HEK293T (cell line): ENCODE measurements around the gene PXMP4.
"Not testable (repeated sequence)": the region's sequence is repeated elsewhere in the genome, so short reads cannot be mapped to it uniquely, and the experiment has no call there.

ENCODE experiments used
- CTCF ChIA-PET: fragments of 350-600 bp; formaldehyde crosslinking; extraction: SDS; loops from one replicate; lab custom pipeline; 2021; ENCODE audit warnings: antibody characterized with exemption, inconsistent platforms; lab: Yijun Ruan, JAX
- POLR2A ChIA-PET: fragments of 350-600 bp; formaldehyde crosslinking; extraction: SDS; loops from one replicate; lab custom pipeline; 2020; ENCODE audit warnings: antibody characterized with exemption, inconsistent platforms; lab: Yijun Ruan, JAX
- DNase-seq: peaks from one replicate; pipeline ENCODE4 v3.0.0; 2012; ENCODE audit warnings: mixed read lengths; ENCODE audit errors: extremely low spot score
- ARNT ChIP-seq: fragments of 450-650 bp; IDR thresholded peaks from 2 replicates; pipeline ENCODE4 v1.6.1; 2017; ENCODE audit warnings: mild to moderate bottlenecking
- BHLHE40 ChIP-seq: fragments of 450-650 bp; IDR thresholded peaks from 2 replicates; pipeline ENCODE4 v1.6.1; 2016; ENCODE audit warnings: mild to moderate bottlenecking, moderate library complexity, borderline replicate concordance
- CTBP1 ChIP-seq: fragments of 450-650 bp; IDR thresholded peaks from 2 replicates; pipeline ENCODE4 v1.6.1; 2016; ENCODE audit warnings: borderline replicate concordance
- ELF4 ChIP-seq: fragments of 450-650 bp; IDR thresholded peaks from 2 replicates; pipeline ENCODE4 v1.6.1; 2017; ENCODE audit warnings: antibody characterized with exemption
- FOXA1 ChIP-seq: fragments of 450-650 bp; IDR thresholded peaks from 2 replicates; pipeline ENCODE4 v1.6.1; 2016; ENCODE audit warnings: mild to moderate bottlenecking
- FOXK2 ChIP-seq: fragments of 450-650 bp; IDR thresholded peaks from 2 replicates; pipeline ENCODE4 v1.6.1; 2016; ENCODE audit warnings: mild to moderate bottlenecking
- FOXM1 ChIP-seq: fragments of 450-650 bp; IDR thresholded peaks from 2 replicates; pipeline ENCODE4 v1.6.1; 2017; ENCODE audit warnings: mild to moderate bottlenecking, borderline replicate concordance
- HDGF ChIP-seq: fragments of 450-650 bp; IDR thresholded peaks from 2 replicates; pipeline ENCODE4 v1.6.1; 2017; ENCODE audit warnings: antibody characterized with exemption, borderline replicate concordance
- L3MBTL2 ChIP-seq: fragments of 450-650 bp; conservative IDR thresholded peaks from 2 replicates; pipeline ENCODE4 v1.6.1; 2016; ENCODE audit warnings: mild to moderate bottlenecking
- LEF1 ChIP-seq: fragments of 450-650 bp; IDR thresholded peaks from 2 replicates; pipeline ENCODE4 v1.6.1; 2017; ENCODE audit warnings: mild to moderate bottlenecking, borderline replicate concordance
- NFRKB ChIP-seq: fragments of 450-650 bp; IDR thresholded peaks from 2 replicates; pipeline ENCODE4 v1.6.1; 2016; ENCODE audit warnings: mild to moderate bottlenecking, moderate library complexity
- SP1 ChIP-seq: fragments of 450-650 bp; IDR thresholded peaks from 2 replicates; pipeline ENCODE4 v1.6.1; 2017
- SUZ12 ChIP-seq: fragments of 450-650 bp; IDR thresholded peaks from 2 replicates; pipeline ENCODE4 v1.6.1; 2016; ENCODE audit warnings: mild to moderate bottlenecking
- TARDBP ChIP-seq: fragments of 450-650 bp; IDR thresholded peaks from 2 replicates; pipeline ENCODE4 v1.6.1; 2016
- ZNF384 ChIP-seq: fragments of 450-650 bp; IDR thresholded peaks from 2 replicates; pipeline ENCODE4 v1.6.1; 2016
- TF ChIP-seq, protein P1 (sequence below): fragments of 450-650 bp; IDR thresholded peaks from 2 replicates; pipeline ENCODE4 v1.6.1; 2016

PXMP4 gene

DNA sequence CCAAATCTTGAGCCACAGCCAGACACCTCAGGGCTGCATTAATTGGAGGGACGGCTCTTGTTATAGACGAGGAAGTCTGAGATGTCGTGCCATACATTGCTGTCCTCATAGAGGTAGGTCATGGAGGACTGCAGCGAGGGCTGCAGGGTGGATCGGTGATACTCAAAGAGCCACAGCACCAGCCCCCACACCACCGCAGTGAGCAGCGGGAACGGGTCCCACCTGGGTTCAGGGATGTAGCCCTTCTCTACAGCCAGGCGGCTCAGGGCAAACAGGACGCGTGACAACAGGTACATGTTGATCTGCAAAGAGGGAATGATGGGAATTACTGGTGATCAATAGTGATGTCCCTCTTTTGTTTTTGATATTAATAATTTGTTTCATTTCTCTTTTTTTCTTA is 12.4 kb downstream of the PXMP4 start:
- DNase-seq, result no peak
- POLR2A ChIA-PET, result no interaction called here
- CTCF ChIA-PET, result no interaction called here
- TF ChIP-seq SP1 (no peak), FOXK2 (no peak), FOXA1 (no peak), CTBP1 (no peak), ZNF384 (no peak), FOXM1 (no peak), ARNT (no peak), ELF4 (no peak), BHLHE40 (no peak)

DNA sequence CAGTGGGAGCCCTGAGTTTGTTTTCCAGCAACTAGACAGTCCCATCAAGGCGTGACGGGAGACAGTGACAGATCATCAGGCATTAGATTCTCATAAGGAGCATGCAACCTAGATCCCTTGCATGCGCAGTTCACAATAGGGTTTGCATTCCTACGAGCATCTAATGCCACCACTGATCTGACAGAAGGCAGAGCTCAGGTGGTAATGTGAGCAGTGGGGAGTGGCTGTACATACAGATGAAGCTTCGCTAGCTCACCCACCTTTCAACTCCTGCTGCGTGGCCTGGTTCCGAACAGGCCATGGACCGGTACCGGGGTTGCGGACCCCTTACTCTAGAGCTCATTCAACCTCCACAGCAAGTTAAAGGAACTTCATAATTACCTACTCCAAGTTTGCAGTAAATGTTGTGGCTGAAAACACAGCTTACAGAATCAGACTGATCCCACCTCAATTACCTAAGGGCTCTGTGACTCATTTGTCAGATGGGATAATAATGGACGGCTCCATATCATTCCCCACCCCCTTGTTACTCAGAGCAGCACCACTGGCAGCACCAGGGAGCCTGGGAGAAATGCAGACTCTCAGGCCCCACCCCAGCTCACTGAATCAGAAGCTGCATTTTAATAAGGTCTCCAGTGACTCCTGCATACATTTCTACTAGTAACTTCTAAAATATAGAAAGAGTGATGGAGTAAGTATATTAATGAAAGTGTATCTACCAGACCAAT is 15.7 kb downstream of the PXMP4 start:
- no peak for DNase-seq
- CTCF ChIA-PET, result interaction anchor here (1.1 kb wide), 1 partner anchor 10 kb away, joined by 3 read pairs; no protein-coding TSS in a partner anchor
- POLR2A ChIA-PET, result interaction anchor here (0.8 to 1.7 kb wide), 3 partner anchors 10 to 29 kb away, joined by 3 to 4 read pairs (median 4); partner anchors contain the start of gene PXMP4
- no peak for TF ChIP-seq FOXK2
- TF ChIP-seq BHLHE40, result no peak
- TF ChIP-seq FOXM1, result no peak
- TF ChIP-seq NFRKB, result no peak
- no peak for TF ChIP-seq FOXA1
- TF ChIP-seq LEF1, result no peak
- TF ChIP-seq HDGF, result no peak
- TF ChIP-seq CTBP1, result no peak
- TF ChIP-seq TARDBP, result no peak
- TF ChIP-seq ELF4, result no peak
- TF ChIP-seq SUZ12, result no peak
- TF ChIP-seq, protein P1, sequence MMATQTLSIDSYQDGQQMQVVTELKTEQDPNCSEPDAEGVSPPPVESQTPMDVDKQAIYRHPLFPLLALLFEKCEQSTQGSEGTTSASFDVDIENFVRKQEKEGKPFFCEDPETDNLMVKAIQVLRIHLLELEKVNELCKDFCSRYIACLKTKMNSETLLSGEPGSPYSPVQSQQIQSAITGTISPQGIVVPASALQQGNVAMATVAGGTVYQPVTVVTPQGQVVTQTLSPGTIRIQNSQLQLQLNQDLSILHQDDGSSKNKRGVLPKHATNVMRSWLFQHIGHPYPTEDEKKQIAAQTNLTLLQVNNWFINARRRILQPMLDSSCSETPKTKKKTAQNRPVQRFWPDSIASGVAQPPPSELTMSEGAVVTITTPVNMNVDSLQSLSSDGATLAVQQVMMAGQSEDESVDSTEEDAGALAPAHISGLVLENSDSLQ, result no peak
- TF ChIP-seq L3MBTL2, result no peak
- TF ChIP-seq ARNT, result no peak
- no peak for TF ChIP-seq ZNF384
- TF ChIP-seq SP1, result no peak

DNA sequence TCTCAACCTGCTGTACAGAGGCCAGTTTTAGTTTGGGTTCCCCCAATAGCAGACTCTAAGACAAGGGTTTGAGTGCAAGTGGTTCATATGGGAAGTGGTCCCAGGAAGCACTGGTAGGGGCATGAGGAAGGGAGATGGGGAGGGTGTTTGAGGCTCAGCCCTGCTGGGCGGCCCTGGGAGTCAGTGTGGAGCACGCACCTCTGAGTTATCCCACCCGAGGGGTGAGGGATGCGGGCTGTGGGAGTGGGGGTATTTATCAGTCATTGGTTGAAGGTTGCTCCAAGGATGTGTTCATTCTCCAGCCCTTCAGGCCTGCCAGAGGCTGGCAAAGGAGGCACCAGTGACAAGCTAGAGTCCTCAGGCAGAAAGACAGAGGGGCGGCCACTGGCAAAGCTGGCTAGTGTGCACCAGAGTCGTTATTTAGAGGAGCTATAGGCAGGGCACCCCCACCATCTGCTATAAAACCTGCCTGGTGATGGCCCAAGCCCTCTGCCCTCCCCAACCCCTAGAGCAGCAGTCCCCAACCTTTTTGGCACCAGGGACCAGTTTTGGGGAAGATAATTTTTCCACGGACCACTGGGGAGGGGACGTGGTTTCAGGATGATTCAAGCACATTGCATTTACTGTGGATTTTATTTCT is 16.5 kb downstream of the PXMP4 start:
- DNase-seq, result no peak
- POLR2A ChIA-PET, result interaction anchor here (0.8 to 1.7 kb wide), 3 partner anchors 9 to 28 kb away, joined by 3 to 4 read pairs (median 4); partner anchors contain the start of gene PXMP4
- no peak for TF ChIP-seq SP1
- no peak for TF ChIP-seq LEF1
- no peak for TF ChIP-seq SUZ12
- no peak for TF ChIP-seq BHLHE40
- CTCF ChIA-PET, result interaction anchor here (1.1 kb wide), 1 partner anchor 9 kb away, joined by 3 read pairs; no protein-coding TSS in a partner anchor

DNA sequence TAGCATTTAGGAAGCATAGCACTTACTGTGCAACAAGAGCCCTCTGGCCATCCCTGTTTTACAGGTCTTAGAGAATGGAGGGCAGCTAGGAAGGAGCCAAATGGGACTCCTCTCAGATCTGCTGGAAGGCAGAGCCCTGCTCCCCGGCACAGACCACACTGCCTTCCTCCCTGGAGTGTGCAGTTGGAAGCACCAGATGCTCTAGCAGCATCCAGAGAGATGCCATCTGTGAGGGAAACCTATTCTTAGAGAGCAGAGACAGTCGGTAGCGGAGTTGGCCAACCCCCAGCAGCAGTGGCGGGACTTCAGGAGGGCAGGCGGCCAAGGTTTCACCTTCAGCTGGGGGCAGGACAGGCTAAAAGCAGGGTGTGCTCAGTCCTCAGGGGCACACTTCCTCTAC is 17.2 kb downstream of the PXMP4 start:
- DNase-seq, result no peak
- POLR2A ChIA-PET, result no interaction called here
- no peak for TF ChIP-seq HDGF
- TF ChIP-seq, protein P1, result no peak
- no peak for TF ChIP-seq ELF4
- TF ChIP-seq TARDBP, result no peak
- TF ChIP-seq ARNT, result no peak
- no peak for TF ChIP-seq LEF1
- no peak for TF ChIP-seq FOXK2
- TF ChIP-seq FOXM1, result no peak
- CTCF ChIA-PET, result no interaction called here

DNA sequence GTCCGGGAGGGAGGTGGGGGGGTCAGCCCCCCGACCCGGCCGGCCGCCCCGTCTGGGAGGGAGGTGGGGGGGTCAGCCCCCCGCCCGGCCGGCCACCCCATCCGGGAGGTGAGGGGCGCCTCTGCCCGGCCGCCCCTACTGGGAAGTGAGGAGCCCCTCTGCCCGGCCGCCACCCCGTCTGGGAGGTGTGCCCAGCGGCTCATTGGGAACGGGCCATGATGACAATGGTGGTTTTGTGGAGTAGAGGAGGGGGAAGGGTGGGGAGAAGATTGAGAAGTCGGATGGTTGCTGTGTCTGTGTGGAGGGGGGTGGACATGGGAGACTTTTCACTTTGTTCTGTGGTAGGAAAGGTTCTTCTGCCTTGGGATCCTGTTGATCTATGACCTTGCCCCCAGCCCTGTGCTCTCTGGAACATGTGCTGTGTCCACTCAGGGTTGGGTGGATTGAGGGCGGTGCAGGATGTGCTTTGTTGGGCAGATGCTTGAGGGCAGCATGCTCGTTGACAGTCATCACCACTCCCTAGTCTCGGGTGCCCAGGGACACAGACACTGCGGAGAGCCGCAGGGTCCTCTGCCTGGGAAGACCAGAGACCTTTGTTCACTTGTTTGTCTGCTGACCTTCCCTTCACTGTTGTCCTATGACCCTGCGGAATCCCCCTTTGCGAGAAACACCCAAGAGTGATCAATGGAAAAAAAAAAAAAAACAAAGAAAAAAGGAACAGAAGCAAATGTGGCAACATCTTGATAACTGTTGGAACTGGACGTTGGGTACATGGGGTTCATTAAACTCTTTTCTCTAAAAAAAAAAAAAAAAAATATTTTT is 18.3 kb downstream of the PXMP4 start:
- ChIA-PET POLR2A (no interaction called here), CTCF (no interaction called here)
- TF ChIP-seq SP1 (no peak), L3MBTL2 (no peak)
- no peak for DNase-seq

DNA sequence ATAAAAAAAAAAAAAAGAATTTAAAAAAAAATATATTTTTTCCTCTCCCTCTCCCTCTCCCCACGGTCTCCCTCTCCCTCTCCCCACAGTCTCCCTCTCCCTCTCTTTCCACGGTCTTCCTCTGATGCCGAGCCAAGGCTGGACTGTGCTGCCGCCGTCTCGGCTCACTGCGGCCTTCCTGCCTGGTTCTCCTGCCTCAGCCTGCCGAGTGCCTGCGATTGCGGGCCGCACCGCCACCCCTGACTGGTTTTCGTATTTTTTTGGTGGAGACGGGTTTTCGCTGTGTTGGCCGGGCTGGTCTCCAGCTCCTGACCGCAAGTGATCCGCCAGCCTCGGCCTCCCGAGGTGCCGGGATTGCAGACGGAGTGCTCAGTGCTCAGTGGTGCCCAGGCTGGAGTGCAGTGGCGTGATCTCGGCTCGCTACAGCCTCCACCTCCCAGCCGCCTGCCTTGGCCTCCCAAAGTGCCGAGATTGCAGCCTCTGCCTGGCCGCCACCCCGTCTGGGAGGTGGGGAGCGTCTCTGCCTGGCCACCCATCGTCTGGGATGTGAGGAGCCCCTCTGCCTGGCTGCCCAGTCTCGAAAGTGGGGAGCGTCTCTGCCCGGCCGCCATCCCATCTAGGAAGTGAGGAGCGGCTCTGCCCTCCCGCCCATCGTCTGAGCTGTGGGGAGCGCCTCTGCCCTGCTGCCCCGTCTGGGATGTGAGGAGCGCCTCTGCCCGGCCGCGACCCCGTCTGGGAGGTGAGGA is 19.2 kb downstream of the PXMP4 start:
- CTCF ChIA-PET, DNase-seq, POLR2A ChIA-PET: not testable (repeated sequence)

DNA sequence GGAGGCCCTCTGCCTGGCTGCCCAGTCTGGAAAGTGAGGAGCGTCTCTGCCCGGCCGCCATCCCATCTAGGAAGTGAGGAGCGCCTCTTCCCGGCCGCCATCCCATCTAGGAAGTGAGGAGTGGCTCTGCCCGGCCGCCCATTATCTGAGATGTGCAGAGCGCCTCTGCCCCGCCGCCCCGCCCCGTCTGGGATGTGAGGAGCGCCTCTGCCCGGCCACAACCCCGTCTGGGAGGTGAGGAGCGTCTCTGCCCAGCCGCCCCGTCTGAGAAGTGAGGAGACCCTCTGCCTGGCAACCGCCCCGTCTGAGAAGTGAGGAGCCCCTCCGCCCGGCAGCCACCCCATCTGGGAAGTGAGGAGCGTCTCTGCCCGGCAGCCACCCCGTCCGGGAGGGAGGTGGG is 21.1 kb downstream of the PXMP4 start:
- DNase-seq, CTCF ChIA-PET, POLR2A ChIA-PET: not testable (repeated sequence)
